ENCODE measurements around the gene TLCD2. TPM values are rescaled to one million over a fixed set of nuclear protein-coding genes. Genes with fewer than 3 reads are reported as not detected.
A peak's percentile ranks its signal among the peaks of the same experiment; 100 is the strongest.

Gene TLCD2
- total and polyA plus RNA-seq, 2 of the 13 experiments (the other 11 are each of a cell fraction or from before 2014, with no cell fraction given): 0.90 to 1.1 TPM

DNA sequence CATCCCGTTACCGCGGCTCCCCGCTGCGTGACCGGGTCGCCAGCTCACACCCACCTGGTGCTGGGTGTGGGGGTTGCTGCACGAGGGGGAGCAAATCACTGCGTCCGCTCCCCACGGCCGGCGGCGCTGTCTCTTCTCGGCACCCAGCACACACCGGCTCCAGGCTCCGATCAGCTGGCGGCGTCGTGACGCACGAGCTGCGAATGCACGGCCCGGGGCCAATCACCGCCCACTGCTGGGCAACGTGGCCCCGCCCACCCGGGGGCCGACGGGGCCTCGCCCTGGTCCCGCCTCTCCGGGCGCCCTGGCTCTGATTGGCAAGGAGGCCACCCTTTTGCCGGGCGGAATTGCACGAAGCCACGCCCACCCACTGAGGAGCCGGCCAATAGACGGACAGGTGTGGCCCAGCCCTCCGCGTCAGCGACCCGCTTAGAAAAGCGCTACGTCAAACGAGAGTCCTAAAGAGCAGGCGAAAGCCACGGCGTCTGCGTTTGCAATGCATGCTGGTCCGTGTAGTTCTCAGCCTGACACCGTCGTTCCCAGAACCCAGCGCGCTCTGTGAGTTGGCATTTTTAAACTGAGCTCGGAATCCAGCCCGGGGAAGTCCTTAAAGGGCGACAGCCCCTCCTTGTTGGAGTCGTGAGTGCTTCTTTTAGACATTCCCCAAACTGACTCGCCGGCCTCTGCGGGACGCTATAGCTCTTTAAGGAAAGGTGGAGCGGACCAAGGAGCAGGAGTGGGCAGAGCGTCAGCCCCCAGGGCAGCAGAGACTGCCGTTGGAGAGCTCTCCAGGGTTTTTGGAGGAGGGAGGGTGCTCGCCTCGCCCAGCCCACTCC is 6.1 kb upstream of the TLCD2 start (continued):
- TF ChIP-seq, protein P1, sequence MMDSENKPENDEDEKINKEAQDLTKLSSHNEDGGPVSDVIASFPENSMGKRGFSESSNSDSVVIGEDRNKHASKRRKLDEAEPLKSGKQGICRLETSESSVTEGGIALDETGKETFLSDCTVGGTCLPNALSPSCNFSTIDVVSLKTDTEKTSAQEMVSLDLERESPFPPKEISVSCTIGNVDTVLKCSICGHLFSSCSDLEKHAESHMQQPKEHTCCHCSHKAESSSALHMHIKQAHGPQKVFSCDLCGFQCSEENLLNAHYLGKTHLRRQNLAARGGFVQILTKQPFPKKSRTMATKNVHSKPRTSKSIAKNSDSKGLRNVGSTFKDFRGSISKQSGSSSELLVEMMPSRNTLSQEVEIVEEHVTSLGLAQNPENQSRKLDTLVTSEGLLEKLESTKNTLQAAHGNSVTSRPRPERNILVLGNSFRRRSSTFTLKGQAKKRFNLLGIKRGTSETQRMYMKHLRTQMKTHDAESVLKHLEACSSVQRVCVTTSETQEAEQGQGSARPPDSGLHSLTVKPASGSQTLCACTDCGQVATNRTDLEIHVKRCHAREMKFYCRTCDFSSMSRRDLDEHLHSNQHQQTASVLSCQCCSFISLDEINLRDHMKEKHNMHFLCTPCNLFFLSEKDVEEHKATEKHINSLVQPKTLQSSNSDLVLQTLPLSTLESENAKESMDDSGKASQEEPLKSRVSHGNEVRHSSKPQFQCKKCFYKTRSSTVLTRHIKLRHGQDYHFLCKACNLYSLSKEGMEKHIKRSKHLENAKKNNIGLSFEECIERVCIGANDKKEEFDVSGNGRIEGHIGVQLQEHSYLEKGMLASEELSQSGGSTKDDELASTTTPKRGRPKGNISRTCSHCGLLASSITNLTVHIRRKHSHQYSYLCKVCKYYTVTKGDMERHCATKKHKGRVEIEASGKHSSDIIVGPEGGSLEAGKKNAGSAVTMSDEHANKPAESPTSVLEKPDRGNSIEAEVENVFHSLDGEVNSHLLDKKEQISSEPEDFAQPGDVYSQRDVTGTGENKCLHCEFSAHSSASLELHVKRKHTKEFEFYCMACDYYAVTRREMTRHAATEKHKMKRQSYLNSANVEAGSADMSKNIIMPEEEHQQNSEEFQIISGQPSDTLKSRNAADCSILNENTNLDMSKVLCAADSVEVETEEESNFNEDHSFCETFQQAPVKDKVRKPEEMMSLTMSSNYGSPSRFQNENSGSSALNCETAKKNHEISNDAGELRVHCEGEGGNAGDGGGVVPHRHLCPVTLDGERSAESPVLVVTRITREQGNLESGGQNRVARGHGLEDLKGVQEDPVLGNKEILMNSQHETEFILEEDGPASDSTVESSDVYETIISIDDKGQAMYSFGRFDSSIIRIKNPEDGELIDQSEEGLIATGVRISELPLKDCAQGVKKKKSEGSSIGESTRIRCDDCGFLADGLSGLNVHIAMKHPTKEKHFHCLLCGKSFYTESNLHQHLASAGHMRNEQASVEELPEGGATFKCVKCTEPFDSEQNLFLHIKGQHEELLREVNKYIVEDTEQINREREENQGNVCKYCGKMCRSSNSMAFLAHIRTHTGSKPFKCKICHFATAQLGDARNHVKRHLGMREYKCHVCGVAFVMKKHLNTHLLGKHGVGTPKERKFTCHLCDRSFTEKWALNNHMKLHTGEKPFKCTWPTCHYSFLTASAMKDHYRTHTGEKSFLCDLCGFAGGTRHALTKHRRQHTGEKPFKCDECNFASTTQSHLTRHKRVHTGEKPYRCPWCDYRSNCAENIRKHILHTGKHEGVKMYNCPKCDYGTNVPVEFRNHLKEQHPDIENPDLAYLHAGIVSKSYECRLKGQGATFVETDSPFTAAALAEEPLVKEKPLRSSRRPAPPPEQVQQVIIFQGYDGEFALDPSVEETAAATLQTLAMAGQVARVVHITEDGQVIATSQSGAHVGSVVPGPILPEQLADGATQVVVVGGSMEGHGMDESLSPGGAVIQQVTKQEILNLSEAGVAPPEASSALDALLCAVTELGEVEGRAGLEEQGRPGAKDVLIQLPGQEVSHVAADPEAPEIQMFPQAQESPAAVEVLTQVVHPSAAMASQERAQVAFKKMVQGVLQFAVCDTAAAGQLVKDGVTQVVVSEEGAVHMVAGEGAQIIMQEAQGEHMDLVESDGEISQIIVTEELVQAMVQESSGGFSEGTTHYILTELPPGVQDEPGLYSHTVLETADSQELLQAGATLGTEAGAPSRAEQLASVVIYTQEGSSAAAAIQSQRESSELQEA (CRISPR knock-in tag; IDR thresholded peaks at IDR 0.05; ENCODE audit: not compliant biosample characterization): no peak
- TF ChIP-seq SALL2 (CRISPR knock-in tag; IDR thresholded peaks at IDR 0.05): no peak
- TF ChIP-seq, protein P2, sequence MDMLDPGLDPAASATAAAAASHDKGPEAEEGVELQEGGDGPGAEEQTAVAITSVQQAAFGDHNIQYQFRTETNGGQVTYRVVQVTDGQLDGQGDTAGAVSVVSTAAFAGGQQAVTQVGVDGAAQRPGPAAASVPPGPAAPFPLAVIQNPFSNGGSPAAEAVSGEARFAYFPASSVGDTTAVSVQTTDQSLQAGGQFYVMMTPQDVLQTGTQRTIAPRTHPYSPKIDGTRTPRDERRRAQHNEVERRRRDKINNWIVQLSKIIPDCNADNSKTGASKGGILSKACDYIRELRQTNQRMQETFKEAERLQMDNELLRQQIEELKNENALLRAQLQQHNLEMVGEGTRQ (IDR thresholded peaks at IDR 0.05; ENCODE audit: low read depth, low read length): peak; percentile 49; the same call in 1 of the 2 replicates
- TF ChIP-seq, protein P2 (CRISPR knock-in tag; IDR thresholded peaks at IDR 0.05; ENCODE audit: borderline replicate concordance): peak; percentile 67; the same call in 1 of the 2 replicates
- TF ChIP-seq ZNF589 (CRISPR knock-in tag; conservative IDR thresholded peaks at IDR 0.05): no peak
- no peak for TF ChIP-seq ZZZ3 (CRISPR knock-in tag; IDR thresholded peaks at IDR 0.05; ENCODE audit: borderline replicate concordance)
- TF ChIP-seq ATF7 (IDR thresholded peaks at IDR 0.05): no peak
- no peak for TF ChIP-seq ATF7 (CRISPR knock-in tag; IDR thresholded peaks at IDR 0.05)
- TF ChIP-seq ADNP (CRISPR knock-in tag; IDR thresholded peaks at IDR 0.05): no peak
- TF ChIP-seq ESRRA (CRISPR knock-in tag; IDR thresholded peaks at IDR 0.05; ENCODE audit: low read depth): no peak
- TF ChIP-seq RARG (CRISPR knock-in tag; IDR thresholded peaks at IDR 0.05; ENCODE audit: low read depth): no peak
- peak; percentile 22; the same call in 1 of the 2 replicates for TF ChIP-seq HOXA5 (CRISPR knock-in tag; IDR thresholded peaks at IDR 0.05)
- TF ChIP-seq ZFYVE20 (CRISPR knock-in tag; IDR thresholded peaks at IDR 0.05; ENCODE audit: borderline replicate concordance, low read depth): no peak
- TF ChIP-seq, protein P3, sequence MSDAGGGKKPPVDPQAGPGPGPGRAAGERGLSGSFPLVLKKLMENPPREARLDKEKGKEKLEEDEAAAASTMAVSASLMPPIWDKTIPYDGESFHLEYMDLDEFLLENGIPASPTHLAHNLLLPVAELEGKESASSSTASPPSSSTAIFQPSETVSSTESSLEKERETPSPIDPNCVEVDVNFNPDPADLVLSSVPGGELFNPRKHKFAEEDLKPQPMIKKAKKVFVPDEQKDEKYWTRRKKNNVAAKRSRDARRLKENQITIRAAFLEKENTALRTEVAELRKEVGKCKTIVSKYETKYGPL (CRISPR knock-in tag; IDR thresholded peaks at IDR 0.05): no peak
- TF ChIP-seq SMC3 (IDR thresholded peaks at IDR 0.05; ENCODE audit: low read length): no peak
- no peak for TF ChIP-seq TBP (CRISPR knock-in tag; IDR thresholded peaks at IDR 0.05)
- peak; percentile 79 for TF ChIP-seq CBX1 (IDR thresholded peaks at IDR 0.05; ENCODE audit: low read depth)
- no peak for TF ChIP-seq KLF13 (CRISPR knock-in tag; IDR thresholded peaks at IDR 0.05)

All from HepG2 (cell line).